Karpas-422 (cell line): ENCODE results near the gene BPIFB4. TPM values are rescaled to one million over a fixed set of nuclear protein-coding genes. Genes with fewer than 3 reads are reported as not detected.

ENCODE experiments used
- DNase-seq: peaks from one replicate; pipeline ENCODE4 v3.0.0-alpha.2; 2015
- H2AFZ ChIP-seq: fragments of 200-600 bp; sonication (generic); 2 replicates; pipeline ENCODE4 v1.6.1; 2014; ENCODE audit warnings: antibody characterized with exemption, low read length, mixed read lengths
- H3K27ac ChIP-seq: fragments of 200-600 bp; sonication (generic); 2 replicates; pipeline ENCODE4 v1.5.1; 2014; ENCODE audit warnings: mild to moderate bottlenecking, low read length, moderate library complexity
- H3K27me3 ChIP-seq: fragments of 200-600 bp; sonication (generic); 2 replicates; pipeline ENCODE4 v1.6.1; 2014; ENCODE audit warnings: low read length, mixed read lengths
- H3K36me3 ChIP-seq: fragments of 200-600 bp; sonication (generic); 2 replicates; pipeline ENCODE4 v1.6.1; 2014; ENCODE audit warnings: low read length, mixed read lengths; ENCODE audit not compliant: insufficient read depth
- H3K4me1 ChIP-seq: fragments of 200-600 bp; sonication (generic); 2 replicates; pipeline ENCODE4 v1.6.1; 2014; ENCODE audit warnings: mild to moderate bottlenecking, low read length, mixed read lengths
- H3K4me2 ChIP-seq: fragments of 200-600 bp; sonication (generic); 2 replicates; pipeline ENCODE4 v1.6.1; 2014; ENCODE audit warnings: low read length, low read depth, mild to moderate bottlenecking; ENCODE audit not compliant: poor library complexity, severe bottlenecking
- H3K4me3 ChIP-seq: fragments of 200-600 bp; sonication (generic); 2 replicates; pipeline ENCODE4 v1.5.1; 2014; ENCODE audit warnings: mild to moderate bottlenecking, antibody characterized with exemption, low read length, mixed read lengths
- H3K79me2 ChIP-seq: fragments of 200-600 bp; sonication (generic); 2 replicates; pipeline ENCODE4 v1.6.1; 2014; ENCODE audit warnings: mild to moderate bottlenecking, low read length, mixed read lengths
- H3K9ac ChIP-seq: fragments of 200-600 bp; sonication (generic); 2 replicates; pipeline ENCODE4 v1.6.0; 2014; ENCODE audit warnings: low read length
- H3K9me2 ChIP-seq: fragments of 200-600 bp; sonication (generic), shearing (Covaris generic); replicated peaks from 2 replicates; pipeline ENCODE4 v1.6.0; 2014; ENCODE audit warnings: mild to moderate bottlenecking, low read length, moderate library complexity; ENCODE audit not compliant: insufficient read depth
- H3K9me3 ChIP-seq: fragments of 300-700, 200-600 bp; sonication (generic); 2 replicates; pipeline ENCODE4 v1.6.1; 2014; ENCODE audit warnings: low read length, mixed read lengths
- H4K20me1 ChIP-seq: fragments of 200-600 bp; sonication (generic); 2 replicates; pipeline ENCODE4 v1.6.1; 2014; ENCODE audit warnings: mild to moderate bottlenecking, antibody characterized with exemption, low read length, low read depth; ENCODE audit not compliant: insufficient read depth
- total RNA-seq: library from RNA; depleted of rRNA; stranded (reverse); fragments of >200 nt; shearing (Covaris generic); gene quantifications from 2 replicates; pipeline ENCODE4 v1.2.3, GENCODE V29; 2014; ENCODE audit warnings: low replicate concordance; rRNA removed

The BPIFB4 gene
- total RNA-seq, 1 experiment from 2014 or later: not detected

DNA sequence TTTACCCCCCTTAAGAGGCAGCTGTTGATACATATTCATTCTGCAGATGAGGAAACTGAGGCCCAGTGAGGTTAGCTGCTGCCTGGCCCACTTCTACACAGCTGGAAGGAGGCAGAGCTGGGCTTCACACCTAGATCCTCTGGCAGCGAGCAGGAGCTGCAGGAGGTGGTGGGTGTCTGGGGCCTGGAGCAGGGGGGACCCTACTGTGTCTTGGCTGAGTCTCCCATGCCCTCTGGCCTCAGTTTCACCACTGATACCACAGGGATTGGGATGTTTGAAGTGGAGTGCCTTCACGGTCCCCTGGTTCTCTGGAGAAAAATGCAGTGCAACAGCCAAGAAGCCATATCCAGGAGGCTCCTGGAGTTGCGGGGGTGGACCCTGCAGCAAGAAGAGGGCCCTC is 80.3 kb downstream of the BPIFB4 start:
- Histone ChIP-seq H3K27ac (no peak overlapping the region), H3K9me2 (no peaks in the 10 kb centered on the region), H4K20me1 (no peaks in the 10 kb centered on the region), H3K36me3 (no peaks in the 10 kb centered on the region), H3K9ac (no peak overlapping the region), H3K79me2 (no peaks in the 10 kb centered on the region), H3K4me3 (no peak overlapping the region), H3K4me1 (peaks cover 25% of the 10 kb centered on the region), H3K9me3 (no peaks in the 10 kb centered on the region), H3K4me2 (no peak overlapping the region), H2AFZ (no peak overlapping the region), H3K27me3 (no peaks in the 10 kb centered on the region)
- DNase-seq: no peak

- no peak overlapping the region for H3K27ac ChIP-seq
- H3K79me2 ChIP-seq: no peaks in the 10 kb centered on the region
- H3K4me2 ChIP-seq: no peak overlapping the region
- no peaks in the 10 kb centered on the region for H3K9me3 ChIP-seq
- no peak overlapping the region for H3K4me3 ChIP-seq
- H3K36me3 ChIP-seq: no peaks in the 10 kb centered on the region
- H3K27me3 ChIP-seq: no peaks in the 10 kb centered on the region
- H2AFZ ChIP-seq: no peak overlapping the region
- H3K9ac ChIP-seq: no peak overlapping the region
- no peaks in the 10 kb centered on the region for H4K20me1 ChIP-seq
- no peaks in the 10 kb centered on the region for H3K9me2 ChIP-seq
- DNase-seq: no peak
- peaks cover 34% of the 10 kb centered on the region for H3K4me1 ChIP-seq
Measured at GRCh38 chr20:33160681-33161080, 81.2 kb downstream of the BPIFB4 start.

Other genes with a start within 250 kb of the BPIFB4 start
- 0.25 and 1.2 TPM in 2 replicates for gene EFCAB8, start 220.7 kb upstream of the BPIFB4 start, total RNA-seq
- not detected in 2 replicates for gene SUN5, start 75.2 kb upstream of the BPIFB4 start, total RNA-seq
- not detected in 2 replicates for gene BPIFB2, start 71.9 kb upstream of the BPIFB4 start, total RNA-seq
- gene BPIFB6, start 48.0 kb upstream of the BPIFB4 start, total RNA-seq: not detected in 2 replicates
- not detected in 2 replicates for gene BPIFB3, start 25.7 kb upstream of the BPIFB4 start, total RNA-seq
- not detected in 2 replicates for gene BPIFA2, start 88.5 kb downstream of the BPIFB4 start, total RNA-seq
- gene BPIFA3, start 137.7 kb downstream of the BPIFB4 start, total RNA-seq: not detected in 2 replicates
- not detected in 2 replicates for gene BPIFA1, start 156.4 kb downstream of the BPIFB4 start, total RNA-seq
- gene BPIFB1, start 203.6 kb downstream of the BPIFB4 start, total RNA-seq: not detected in 2 replicates